Neural progenitor cell (in vitro differentiated cells): ENCODE data around the gene LILRA6. TPM values are rescaled to one million over a fixed set of nuclear protein-coding genes. Genes with fewer than 3 reads are reported as not detected.
"Not testable (repeated sequence)": the region's sequence is repeated elsewhere in the genome, so short reads cannot be mapped to it uniquely, and the experiment has no call there.

Source experiments
- DNase-seq: peaks from one replicate; pipeline ENCODE4 v3.0.0-alpha.2; 2016; ENCODE audit warnings: low spot score
- H2AFZ ChIP-seq: fragments of 200-600 bp; sonication (generic); replicated peaks from 2 replicates; pipeline ENCODE4 v1.6.1; 2016; ENCODE audit warnings: antibody characterized with exemption
- H3F3A ChIP-seq: fragments of 200-600 bp; sonication (generic); 2 replicates; pipeline ENCODE4 v1.6.1; 2016; ENCODE audit warnings: antibody characterized with exemption, low read depth
- H3K27ac ChIP-seq: fragments of 200-600 bp; sonication (generic); 2 replicates; pipeline ENCODE4 v1.5.1; 2016; ENCODE audit warnings: mild to moderate bottlenecking
- H3K27me3 ChIP-seq: fragments of 200-600 bp; sonication (generic); 2 replicates; pipeline ENCODE4 v1.6.1; 2016; ENCODE audit warnings: mild to moderate bottlenecking, moderate library complexity
- H3K36me3 ChIP-seq: fragments of 200-600 bp; sonication (generic); 2 replicates; pipeline ENCODE4 v1.5.1; 2016
- H3K4me1 ChIP-seq: fragments of 200-600 bp; sonication (generic); 2 replicates; pipeline ENCODE4 v1.6.1; 2016; ENCODE audit warnings: mixed run types
- H3K4me2 ChIP-seq: fragments of 200-600 bp; sonication (generic); 2 replicates; pipeline ENCODE4 v1.6.1; 2016
- H3K4me3 ChIP-seq: fragments of 200-600 bp; sonication (generic); 2 replicates; pipeline ENCODE4 v1.5.1; 2016
- H3K79me2 ChIP-seq: fragments of 200-600 bp; sonication (generic); 2 replicates; pipeline ENCODE4 v1.6.1; 2016; ENCODE audit warnings: low read depth
- H3K9ac ChIP-seq: fragments of 200-600 bp; sonication (generic); 2 replicates; pipeline ENCODE4 v1.6.1; 2016
- H3K9me3 ChIP-seq: fragments of 200-600 bp; sonication (generic); 2 replicates; pipeline ENCODE4 v1.5.1; 2016; ENCODE audit warnings: low read depth
- H4K20me1 ChIP-seq: fragments of 200-600 bp; sonication (generic); 2 replicates; pipeline ENCODE4 v1.6.1; 2016; ENCODE audit warnings: low read depth
- H3K27ac Mint-ChIP-seq: 3 replicates; pipeline ENCODE4 v1.8.0; 2021; ENCODE audit warnings: mixed read lengths
- H3K27me3 Mint-ChIP-seq: 2 replicates; pipeline ENCODE4 v1.8.0; 2022; ENCODE audit warnings: low read depth, mild to moderate bottlenecking, inconsistent platforms, moderate library complexity, mixed read lengths; ENCODE audit not compliant: insufficient read depth
- H3K36me3 Mint-ChIP-seq: 3 replicates; pipeline ENCODE4 v1.8.0; 2021; ENCODE audit warnings: mixed read lengths
- H3K4me1 Mint-ChIP-seq: 3 replicates; pipeline ENCODE4 v1.8.0; 2021; ENCODE audit warnings: mixed read lengths
- H3K4me3 Mint-ChIP-seq: 3 replicates; pipeline ENCODE4 v1.8.0; 2021; ENCODE audit warnings: mild to moderate bottlenecking, moderate library complexity, mixed read lengths
- H3K9me3 Mint-ChIP-seq: 3 replicates; pipeline ENCODE4 v1.8.0; 2020; ENCODE audit warnings: mixed read lengths
- CTCF ChIP-seq: fragments of 200-600 bp; sonication (generic); IDR thresholded peaks from 2 replicates; pipeline ENCODE4 v1.5.1; 2017; ENCODE audit warnings: antibody characterized with exemption, mild to moderate bottlenecking
- EZH2 ChIP-seq: fragments of 200-600 bp; sonication (generic); IDR thresholded peaks from 2 replicates; pipeline ENCODE4 v1.6.1; 2017; ENCODE audit warnings: antibody characterized with exemption, mild to moderate bottlenecking, moderate library complexity
- EZH2phosphoT487 ChIP-seq: fragments of 200-600 bp; sonication (generic); IDR thresholded peaks from 2 replicates; pipeline ENCODE4 v1.6.1; 2017; ENCODE audit warnings: antibody characterized with exemption
- total RNA-seq: library from RNA; depleted of rRNA; stranded (reverse); fragments of >200 nt; gene quantifications from 2 replicates; pipeline ENCODE4 v1.2.3, GENCODE V29; 2015; ENCODE audit warnings: low replicate concordance

The LILRA6 gene
- total RNA-seq, 1 donor from 2014 or later: not detected

GRCh38 chr19:54245936-54246335, 3.3 kb upstream of the LILRA6 start:
- Histone ChIP-seq H3K27ac (no peak overlapping the region), H3K9ac (no peak overlapping the region), H3K9me3 (no peaks in the 10 kb centered on the region), H3K36me3 (no peaks in the 10 kb centered on the region), H4K20me1 (no peaks in the 10 kb centered on the region), H3K79me2 (no peaks in the 10 kb centered on the region), H3K27me3 (peaks cover 16% of the 10 kb centered on the region), H2AFZ (no peak overlapping the region), H3K4me2 (no peak overlapping the region), H3K4me3 (no peak overlapping the region), H3F3A (no peaks in the 10 kb centered on the region), H3K4me1 (no peaks in the 10 kb centered on the region)
- H3K27ac Mint-ChIP-seq: no peak overlapping the region
- no peak overlapping the region for H3K4me3 Mint-ChIP-seq
- no peaks in the 10 kb centered on the region for H3K9me3 Mint-ChIP-seq
- H3K36me3 Mint-ChIP-seq: no peaks in the 10 kb centered on the region
- no peak for DNase-seq
- H3K4me1 Mint-ChIP-seq: peaks cover 12% of the 10 kb centered on the region
- peaks cover 14% of the 10 kb centered on the region for H3K27me3 Mint-ChIP-seq
- TF ChIP-seq CTCF (no peak), EZH2phosphoT487 (no peak), EZH2 (no peak)

- not testable (repeated sequence) for H3K9me3 Mint-ChIP-seq, H3K4me3 Mint-ChIP-seq
These were observed 1.2 kb upstream of the LILRA6 start for GRCh38 chr19:54243809-54244208.

GRCh38 chr19:54242234-54242633, 356 bp downstream of the LILRA6 start:
- not testable (repeated sequence) for DNase-seq, H3K36me3 ChIP-seq, H3K9ac ChIP-seq, H3K4me1 ChIP-seq, H3K4me3 ChIP-seq, H3K27me3 ChIP-seq, H3K36me3 Mint-ChIP-seq, H3K27ac ChIP-seq, H3K9me3 Mint-ChIP-seq, H3K4me3 Mint-ChIP-seq, H3K9me3 ChIP-seq, H3K4me1 Mint-ChIP-seq, H3K27ac Mint-ChIP-seq, H3K4me2 ChIP-seq, H2AFZ ChIP-seq, H4K20me1 ChIP-seq, H3F3A ChIP-seq, H3K79me2 ChIP-seq
- peaks cover 15% of the 10 kb centered on the region for H3K27me3 Mint-ChIP-seq

More at GRCh38 chr19:54243809-54244208, 1.2 kb upstream of the LILRA6 start:
- not testable (repeated sequence) for H3K27me3 ChIP-seq, H3K4me1 ChIP-seq, H3F3A ChIP-seq, H3K9ac ChIP-seq, H2AFZ ChIP-seq, H3K36me3 ChIP-seq, H3K79me2 ChIP-seq, H3K27ac Mint-ChIP-seq, H3K27ac ChIP-seq, H3K4me3 ChIP-seq, H4K20me1 ChIP-seq, H3K36me3 Mint-ChIP-seq, H3K4me1 Mint-ChIP-seq, H3K4me2 ChIP-seq, DNase-seq, H3K9me3 ChIP-seq
- H3K27me3 Mint-ChIP-seq: peaks cover 11% of the 10 kb centered on the region

GRCh38 chr19:54240372-54241336, 1.9 kb downstream of the LILRA6 start:
- not testable (repeated sequence) for H3K27ac Mint-ChIP-seq, DNase-seq, H4K20me1 ChIP-seq, H3K9me3 ChIP-seq, H3K9me3 Mint-ChIP-seq, H3K9ac ChIP-seq, H3K4me1 ChIP-seq, H2AFZ ChIP-seq, H3K4me3 ChIP-seq, H3K36me3 ChIP-seq, H3K4me3 Mint-ChIP-seq, H3K4me2 ChIP-seq, H3F3A ChIP-seq, H3K79me2 ChIP-seq, H3K27ac ChIP-seq, H3K4me1 Mint-ChIP-seq, H3K36me3 Mint-ChIP-seq
- peaks cover 25% of the 10 kb centered on the region for H3K27me3 ChIP-seq
- peaks cover 12% of the 10 kb centered on the region for H3K27me3 Mint-ChIP-seq

- H3K4me1 Mint-ChIP-seq, H3K27ac ChIP-seq, H3K9me3 Mint-ChIP-seq, H4K20me1 ChIP-seq, H2AFZ ChIP-seq, H3K36me3 Mint-ChIP-seq, H3K4me2 ChIP-seq, H3K4me3 Mint-ChIP-seq, H3K4me1 ChIP-seq, H3K4me3 ChIP-seq, DNase-seq, H3F3A ChIP-seq, H3K9ac ChIP-seq, H3K9me3 ChIP-seq, H3K79me2 ChIP-seq, H3K36me3 ChIP-seq: not testable (repeated sequence)
- H3K27me3 Mint-ChIP-seq: peaks cover 12% of the 10 kb centered on the region
- peaks cover 34% of the 10 kb centered on the region for H3K27me3 ChIP-seq
- peak overlapping the region; percentile 78 for H3K27ac Mint-ChIP-seq
These were observed 2.9 kb downstream of the LILRA6 start for GRCh38 chr19:54239491-54240371.
